Measurements from ENCODE around the gene TAF4.
"Not testable (repeated sequence)": the region's sequence is repeated elsewhere in the genome, so short reads cannot be mapped to it uniquely, and the experiment has no call there.

TAF4 gene, protein sequence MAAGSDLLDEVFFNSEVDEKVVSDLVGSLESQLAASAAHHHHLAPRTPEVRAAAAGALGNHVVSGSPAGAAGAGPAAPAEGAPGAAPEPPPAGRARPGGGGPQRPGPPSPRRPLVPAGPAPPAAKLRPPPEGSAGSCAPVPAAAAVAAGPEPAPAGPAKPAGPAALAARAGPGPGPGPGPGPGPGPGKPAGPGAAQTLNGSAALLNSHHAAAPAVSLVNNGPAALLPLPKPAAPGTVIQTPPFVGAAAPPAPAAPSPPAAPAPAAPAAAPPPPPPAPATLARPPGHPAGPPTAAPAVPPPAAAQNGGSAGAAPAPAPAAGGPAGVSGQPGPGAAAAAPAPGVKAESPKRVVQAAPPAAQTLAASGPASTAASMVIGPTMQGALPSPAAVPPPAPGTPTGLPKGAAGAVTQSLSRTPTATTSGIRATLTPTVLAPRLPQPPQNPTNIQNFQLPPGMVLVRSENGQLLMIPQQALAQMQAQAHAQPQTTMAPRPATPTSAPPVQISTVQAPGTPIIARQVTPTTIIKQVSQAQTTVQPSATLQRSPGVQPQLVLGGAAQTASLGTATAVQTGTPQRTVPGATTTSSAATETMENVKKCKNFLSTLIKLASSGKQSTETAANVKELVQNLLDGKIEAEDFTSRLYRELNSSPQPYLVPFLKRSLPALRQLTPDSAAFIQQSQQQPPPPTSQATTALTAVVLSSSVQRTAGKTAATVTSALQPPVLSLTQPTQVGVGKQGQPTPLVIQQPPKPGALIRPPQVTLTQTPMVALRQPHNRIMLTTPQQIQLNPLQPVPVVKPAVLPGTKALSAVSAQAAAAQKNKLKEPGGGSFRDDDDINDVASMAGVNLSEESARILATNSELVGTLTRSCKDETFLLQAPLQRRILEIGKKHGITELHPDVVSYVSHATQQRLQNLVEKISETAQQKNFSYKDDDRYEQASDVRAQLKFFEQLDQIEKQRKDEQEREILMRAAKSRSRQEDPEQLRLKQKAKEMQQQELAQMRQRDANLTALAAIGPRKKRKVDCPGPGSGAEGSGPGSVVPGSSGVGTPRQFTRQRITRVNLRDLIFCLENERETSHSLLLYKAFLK

DNA sequence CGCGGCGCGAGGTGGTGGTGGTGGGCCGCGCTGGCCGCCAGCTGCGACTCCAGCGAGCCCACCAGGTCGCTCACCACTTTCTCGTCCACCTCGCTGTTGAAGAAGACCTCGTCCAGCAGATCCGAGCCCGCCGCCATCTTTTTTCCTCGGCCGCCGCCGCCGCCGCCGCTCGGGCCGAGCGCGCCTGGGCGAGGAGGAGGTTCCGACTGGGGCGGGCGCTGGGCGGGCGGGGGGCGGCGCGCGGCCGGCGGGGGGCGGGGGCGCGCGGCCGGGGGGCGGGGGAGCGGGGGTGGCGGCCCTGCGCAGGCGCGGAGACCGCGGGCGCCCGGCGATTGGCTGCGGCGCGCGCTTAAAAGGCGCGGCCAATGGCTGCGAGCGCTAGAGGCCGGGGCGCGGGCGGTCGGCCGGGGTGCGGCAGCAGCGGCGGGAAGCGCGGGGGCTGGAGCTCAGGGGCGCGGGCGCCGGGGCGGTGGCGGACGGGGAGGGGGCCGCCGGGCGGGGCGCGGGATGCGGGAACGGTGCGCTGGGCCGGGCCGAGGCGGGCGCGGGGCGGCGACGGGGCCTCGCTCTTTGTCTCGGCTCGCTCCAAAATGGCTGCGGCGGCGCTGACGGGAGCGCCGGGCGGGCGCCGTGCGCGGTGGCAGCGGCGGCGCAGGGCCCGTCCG is at the start of gene TAF4:
Gene TAF4 (minus strand): TSS at position 208 of the 665 bp plus-strand sequence. CDS start 71 bp downstream, at position 137.
- DNase-seq (ENCODE audit: low read depth, low spot score), result no peak

GRCh38 chr20:62114894-62115293 is 49.2 kb upstream of the TAF4 start:
- no peak for DNase-seq (ENCODE audit: low read depth, low spot score)

DNA sequence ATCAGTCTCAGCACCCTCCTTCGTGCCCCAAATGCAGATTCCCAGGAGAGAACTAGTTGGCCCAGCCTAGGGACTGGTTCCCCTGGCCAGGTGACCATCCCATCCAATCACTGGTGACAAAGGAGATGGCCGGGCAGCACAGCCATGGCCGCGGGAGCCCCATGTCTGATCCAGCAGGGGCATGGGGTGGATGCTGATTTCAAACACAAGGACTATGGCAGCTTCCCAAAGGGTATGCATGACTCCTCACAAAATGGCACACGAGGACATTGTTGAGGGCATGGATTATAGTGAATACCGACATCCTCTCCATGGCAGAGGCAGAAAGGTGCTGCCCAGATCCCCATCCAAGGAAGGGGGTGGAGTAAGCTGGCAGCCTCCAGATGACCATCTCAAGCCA is 46.7 kb upstream of the TAF4 start:
- no peak for DNase-seq (ENCODE audit: low read depth, low spot score)

GRCh38 chr20:62111148-62111547 is 45.5 kb upstream of the TAF4 start:
- no peak for DNase-seq (ENCODE audit: low read depth, low spot score)

GRCh38 chr20:62105592-62105991 is 39.9 kb upstream of the TAF4 start:
- no peak for DNase-seq (ENCODE audit: low read depth, low spot score)

DNA sequence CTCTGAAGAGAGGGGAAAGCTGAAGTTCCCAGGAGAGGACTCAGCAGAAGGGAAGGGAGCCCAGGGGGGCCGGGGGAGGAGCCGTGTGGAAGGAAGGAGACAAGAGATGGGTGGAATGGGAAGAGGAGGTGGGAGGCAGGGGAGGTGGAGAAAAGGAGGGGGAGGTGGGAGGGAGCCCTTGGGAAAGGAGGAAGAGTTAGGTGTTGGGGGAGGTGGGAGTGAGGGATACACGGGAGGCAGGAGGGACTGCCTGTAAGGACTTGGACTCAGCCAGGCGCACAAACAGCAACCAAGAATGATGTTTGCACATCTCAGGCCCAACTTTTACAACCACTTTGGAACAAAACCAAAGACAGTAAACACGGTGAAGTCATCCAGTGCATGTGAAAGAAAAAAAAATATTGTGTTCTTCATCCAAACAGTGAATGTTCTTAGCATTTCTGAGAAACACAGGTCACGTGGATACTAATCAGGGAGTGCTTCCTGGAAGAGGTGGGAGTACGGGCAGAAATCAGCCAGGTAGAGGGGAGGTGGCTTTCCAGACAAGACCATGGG is 39.2 kb upstream of the TAF4 start:
- no peak for DNase-seq (ENCODE audit: low read depth, low spot score)

- DNase-seq (ENCODE audit: low read depth, low spot score), result no peak
Measured at GRCh38 chr20:62104234-62104789, 38.6 kb upstream of the TAF4 start.

- DNase-seq (ENCODE audit: low read depth, low spot score), result no peak
Measured at GRCh38 chr20:62103508-62104233, 38.0 kb upstream of the TAF4 start.

DNA sequence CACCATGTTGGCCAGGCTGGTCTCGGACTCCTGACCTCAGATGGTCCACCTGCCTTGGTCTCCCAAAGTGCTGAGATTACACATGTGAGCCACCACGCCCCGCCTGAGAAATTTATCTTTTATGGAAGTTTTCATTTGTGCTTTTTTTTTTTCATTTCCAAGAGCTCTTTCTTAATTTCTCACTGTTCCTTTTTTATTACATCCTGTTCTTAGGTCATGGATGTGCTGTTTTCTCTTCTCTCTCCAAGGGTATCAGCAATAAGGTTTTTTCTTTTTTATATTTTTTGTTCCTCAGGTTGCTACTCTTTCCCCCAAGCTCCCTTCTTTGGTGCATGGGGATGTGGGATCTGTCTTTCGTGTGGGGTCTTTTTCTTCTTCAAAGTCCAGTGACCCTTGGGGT is 35.4 kb upstream of the TAF4 start:
- no peak for DNase-seq (ENCODE audit: low read depth, low spot score)

DNA sequence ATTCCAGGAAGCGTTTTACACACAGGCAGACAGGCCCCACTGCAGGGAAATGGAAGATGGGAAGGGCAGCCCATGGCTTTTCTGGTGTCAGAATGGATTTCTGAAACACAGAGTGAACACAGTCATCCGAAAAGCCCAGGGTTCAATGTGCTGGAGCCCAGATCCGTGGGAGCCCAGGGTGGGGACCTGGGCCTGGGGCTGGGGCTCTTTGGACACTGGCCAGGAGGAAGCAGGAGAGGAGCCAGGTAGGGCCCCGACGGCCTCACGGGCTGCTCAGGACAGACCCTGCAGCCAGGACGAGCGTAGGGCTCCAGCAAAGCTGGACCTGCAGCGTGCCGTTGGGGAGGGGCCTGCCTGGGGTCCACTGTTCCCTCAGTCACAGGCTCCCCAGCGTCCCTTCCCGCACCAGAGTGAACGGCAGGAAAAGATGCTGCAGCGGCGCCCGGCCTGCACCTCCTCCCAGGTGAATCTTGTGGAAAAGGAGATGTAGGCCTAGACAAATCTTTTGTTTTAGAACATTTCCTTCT is 32.3 kb upstream of the TAF4 start:
- no peak for DNase-seq (ENCODE audit: low read depth, low spot score)

DNA sequence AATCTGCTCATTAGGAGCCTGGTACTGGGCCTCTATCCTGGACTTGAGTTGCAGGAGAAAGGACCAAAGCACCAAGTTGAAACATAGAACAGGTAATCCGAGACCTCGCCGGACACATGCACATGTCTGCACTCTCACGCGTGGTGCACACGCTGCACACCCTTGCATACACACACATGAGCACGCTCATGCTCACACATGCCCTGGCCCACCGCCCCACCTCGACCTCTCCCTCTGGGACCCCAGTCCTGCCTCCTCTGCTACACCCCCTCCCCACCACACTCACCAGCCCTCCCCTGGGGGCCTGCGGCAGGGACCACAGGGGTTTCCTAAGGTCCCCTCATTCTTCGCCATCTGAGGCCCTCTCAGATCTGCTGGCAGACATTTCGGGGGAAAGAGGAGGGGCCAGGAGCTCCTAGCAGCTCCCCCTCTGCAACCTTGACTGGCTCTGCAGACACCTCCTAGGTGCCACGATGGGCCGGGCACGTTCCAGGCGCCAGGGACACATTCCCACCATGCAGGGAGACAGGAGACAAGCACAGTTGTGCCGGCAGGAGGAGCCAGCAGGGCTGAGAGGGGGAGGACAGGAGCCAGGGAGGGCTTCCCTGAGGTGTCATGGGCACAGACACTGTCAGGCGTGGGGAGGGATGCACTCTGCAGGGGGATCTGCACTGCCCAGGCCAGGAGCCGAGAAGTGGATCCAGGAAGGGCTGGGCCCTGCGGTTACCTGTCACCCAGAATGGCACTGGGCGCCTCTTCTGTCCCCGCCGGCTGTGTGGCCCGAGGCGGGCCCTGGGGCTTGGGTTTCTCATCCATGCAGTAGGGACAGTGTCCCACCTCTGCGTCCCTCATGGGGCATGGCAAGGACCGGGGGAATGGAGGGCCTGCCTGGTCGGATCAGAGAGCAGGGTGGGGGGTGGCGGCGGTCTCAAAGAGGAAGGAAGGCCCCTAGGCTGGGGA is 31.0 kb upstream of the TAF4 start:
- DNase-seq (ENCODE audit: low read depth, low spot score), result no peak

DNA sequence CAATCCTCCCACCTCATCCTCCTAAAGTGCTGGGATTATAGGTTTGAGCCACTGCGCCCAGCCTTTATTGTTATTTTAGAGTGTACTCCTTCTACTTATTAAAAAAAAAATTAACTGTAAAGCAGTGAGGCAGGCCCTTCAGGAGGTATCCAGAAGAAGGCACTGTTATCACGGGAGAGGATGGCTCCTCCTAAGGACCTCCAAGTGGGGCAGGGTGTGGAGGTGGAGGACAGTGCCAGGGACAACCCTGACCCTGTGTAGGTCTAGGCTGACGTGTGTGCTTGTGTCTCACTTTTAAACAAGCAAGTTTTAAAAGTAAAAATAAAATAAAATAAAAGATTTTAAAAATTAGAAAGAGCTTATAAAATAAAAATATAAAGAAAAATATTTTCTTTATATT is 23.7 kb upstream of the TAF4 start:
- no peak for DNase-seq (ENCODE audit: low read depth, low spot score)

- no peak for DNase-seq (ENCODE audit: low read depth, low spot score)
Measured at GRCh38 chr20:62088258-62089127, 22.8 kb upstream of the TAF4 start.

DNA sequence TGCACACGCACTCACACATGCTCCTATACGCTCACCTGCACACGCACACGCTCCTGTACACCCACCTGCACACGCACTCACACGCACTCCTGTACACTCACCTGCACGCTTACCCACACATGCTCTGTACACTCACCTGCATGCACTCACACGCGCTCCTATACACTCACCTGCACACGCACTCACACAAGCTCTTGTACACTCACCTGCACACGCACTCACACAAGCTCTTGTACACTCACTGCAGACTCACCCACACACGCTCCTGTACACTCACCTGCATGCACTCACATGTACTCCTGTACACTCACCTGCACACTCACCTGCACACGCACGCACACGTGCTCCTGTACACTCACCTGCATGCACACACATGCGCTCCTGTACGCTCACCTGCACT is 22.0 kb upstream of the TAF4 start:
- DNase-seq (ENCODE audit: low read depth, low spot score), result no peak

GRCh38 chr20:62087227-62087626 is 21.5 kb upstream of the TAF4 start:
- no peak for DNase-seq (ENCODE audit: low read depth, low spot score)

DNA sequence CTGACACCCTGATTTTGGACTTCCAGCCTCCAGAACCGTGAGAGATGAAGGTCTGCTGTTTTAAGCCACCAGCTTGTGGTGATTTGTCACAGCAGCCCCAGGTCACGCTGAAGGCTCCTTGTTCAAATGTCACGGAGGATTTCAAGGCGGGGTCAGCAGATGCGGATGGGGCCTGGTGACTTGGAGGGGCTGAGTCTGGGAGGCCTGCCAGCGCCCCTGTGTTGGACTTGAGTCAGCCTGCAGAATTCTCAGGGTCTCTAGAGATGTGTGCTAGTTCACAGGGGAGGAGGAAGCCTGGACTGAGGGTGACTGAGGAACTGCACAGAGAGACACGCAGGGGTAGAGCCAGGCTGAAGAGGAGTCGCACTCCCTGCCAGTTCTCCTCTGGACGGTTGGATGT is 19.5 kb upstream of the TAF4 start:
- DNase-seq (ENCODE audit: low read depth, low spot score), result no peak

GRCh38 chr20:62084224-62084623 is 18.5 kb upstream of the TAF4 start:
- DNase-seq (ENCODE audit: low read depth, low spot score), result not testable (repeated sequence)

- no peak for DNase-seq (ENCODE audit: low read depth, low spot score)
Measured at GRCh38 chr20:62083312-62083711, 17.6 kb upstream of the TAF4 start.
